ENCODE results near the gene RNF126. TPM values are rescaled to one million over a fixed set of nuclear protein-coding genes. Genes with fewer than 3 reads are reported as not detected.

Gene RNF126
- total RNA-seq, 2 donors from 2014 or later, result 47.8 to 61.9 TPM

- Histone ChIP-seq H3K9me3 (no peaks in the 10 kb centered on the region), H3K27me3 (replicated peaks; ENCODE audit: insufficient read depth) (no peaks in the 10 kb centered on the region), H3K4me3 (no peak overlapping the region), H3K27ac (no peak overlapping the region), H3K4me1 (ENCODE audit: control insufficient read depth in 1 of 2, low read depth in 2 of 2) (no peaks in the 10 kb centered on the region), H3K36me3 (peaks cover 22% of the 10 kb centered on the region)
- TF ChIP-seq CTCF (IDR thresholded peaks at IDR 0.05), result no peak
- ATAC-seq (ENCODE audit: insufficient number of reproducible peaks, low FRiP score, low read depth), result no peak
- DNase-seq (ENCODE audit: low spot score), result no peak
Measured at GRCh38 chr19:625257-625656, 37.8 kb downstream of the RNF126 start.

GRCh38 chr19:624433-625109 is 38.4 kb downstream of the RNF126 start:
- H3K36me3 ChIP-seq, result peaks cover 27% of the 10 kb centered on the region
- no peak for TF ChIP-seq CTCF (IDR thresholded peaks at IDR 0.05)
- no peaks in the 10 kb centered on the region for H3K9me3 ChIP-seq
- ATAC-seq (ENCODE audit: insufficient number of reproducible peaks, low FRiP score, low read depth) (no peak), DNase-seq (ENCODE audit: low spot score) (no peak)
- no peaks in the 10 kb centered on the region for H3K4me1 ChIP-seq (ENCODE audit: control insufficient read depth in 1 of 2, low read depth in 2 of 2)
- no peak overlapping the region for H3K4me3 ChIP-seq
- H3K27me3 ChIP-seq (replicated peaks; ENCODE audit: insufficient read depth), result no peaks in the 10 kb centered on the region
- no peak overlapping the region for H3K27ac ChIP-seq

DNA sequence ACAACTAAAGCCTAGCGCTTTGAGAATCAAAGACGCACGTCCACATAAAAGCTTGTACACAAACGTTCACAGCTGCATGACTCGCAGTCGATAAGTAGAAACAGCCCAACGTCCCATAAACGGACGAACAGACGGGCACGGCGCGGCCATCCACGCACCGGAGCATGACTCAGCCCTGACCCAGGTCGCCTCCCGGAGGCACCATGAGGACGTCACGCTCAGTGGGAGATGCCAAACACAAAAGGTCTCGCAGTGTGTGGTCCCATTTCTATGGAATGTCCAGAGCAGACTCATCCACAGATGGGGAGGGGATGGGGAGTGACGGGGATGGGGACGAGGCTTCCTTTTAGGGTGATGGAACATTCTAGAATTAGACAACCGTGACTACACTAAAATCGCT is 39.0 kb downstream of the RNF126 start:
- peaks cover 32% of the 10 kb centered on the region for H3K36me3 ChIP-seq
- ATAC-seq (ENCODE audit: insufficient number of reproducible peaks, low FRiP score, low read depth), result no peak
- no peak overlapping the region for H3K27ac ChIP-seq

GRCh38 chr19:623175-623916 is 39.7 kb downstream of the RNF126 start:
- Histone ChIP-seq H3K4me3 (no peak overlapping the region), H3K27me3 (replicated peaks; ENCODE audit: insufficient read depth) (no peaks in the 10 kb centered on the region), H3K36me3 (peaks cover 34% of the 10 kb centered on the region), H3K9me3 (no peaks in the 10 kb centered on the region), H3K27ac (no peak overlapping the region), H3K4me1 (ENCODE audit: control insufficient read depth in 1 of 2, low read depth in 2 of 2) (no peaks in the 10 kb centered on the region)
- DNase-seq (ENCODE audit: low spot score) (no peak), ATAC-seq (ENCODE audit: insufficient number of reproducible peaks, low FRiP score, low read depth) (no peak)
- TF ChIP-seq CTCF (IDR thresholded peaks at IDR 0.05), result no peak

More for the DNA sequence above, 39.0 kb downstream of the RNF126 start:
- TF ChIP-seq CTCF (IDR thresholded peaks at IDR 0.05), result no peak
- no peak for DNase-seq (ENCODE audit: low spot score)
- no peaks in the 10 kb centered on the region for H3K9me3 ChIP-seq
- H3K4me1 ChIP-seq (ENCODE audit: control insufficient read depth in 1 of 2, low read depth in 2 of 2), result no peaks in the 10 kb centered on the region
- no peaks in the 10 kb centered on the region for H3K27me3 ChIP-seq (replicated peaks; ENCODE audit: insufficient read depth)
- no peak overlapping the region for H3K4me3 ChIP-seq

GRCh38 chr19:622666-623065 is 40.3 kb downstream of the RNF126 start:
- Histone ChIP-seq H3K9me3 (no peaks in the 10 kb centered on the region), H3K36me3 (peaks cover 37% of the 10 kb centered on the region), H3K27ac (no peak overlapping the region), H3K4me1 (ENCODE audit: control insufficient read depth in 1 of 2, low read depth in 2 of 2) (no peaks in the 10 kb centered on the region), H3K27me3 (replicated peaks; ENCODE audit: insufficient read depth) (no peaks in the 10 kb centered on the region), H3K4me3 (no peak overlapping the region)
- no peak for TF ChIP-seq CTCF (IDR thresholded peaks at IDR 0.05)
- no peak for ATAC-seq (ENCODE audit: insufficient number of reproducible peaks, low FRiP score, low read depth)
- no peak for DNase-seq (ENCODE audit: low spot score)
